Measurements from ENCODE around the gene ADCY2. TPM values are rescaled to one million over a fixed set of nuclear protein-coding genes. Genes with fewer than 3 reads are reported as not detected.

Gene ADCY2
- total RNA-seq, 2 donors from 2014 or later, result 0.52 to 2.3 TPM

DNA sequence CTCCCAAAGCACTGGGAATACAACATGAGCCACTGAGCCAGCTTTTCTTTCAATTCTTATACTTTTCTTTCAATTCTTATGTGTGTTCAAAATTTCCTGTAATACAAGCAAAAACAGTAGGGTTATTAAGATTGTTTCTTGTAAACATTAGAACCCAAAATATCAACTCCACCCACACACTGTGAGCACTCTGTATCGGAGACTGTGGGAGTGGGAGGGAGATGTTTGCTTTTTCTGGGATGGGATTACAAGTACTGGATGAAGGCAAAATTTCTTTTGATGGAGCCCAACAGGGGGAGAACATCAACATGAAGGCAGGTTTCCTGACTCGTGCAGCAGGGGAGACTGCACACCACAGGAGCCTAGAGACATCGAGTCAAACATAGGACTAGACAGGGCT is 459.7 kb downstream of the ADCY2 start:
- DNase-seq (no peak), ATAC-seq (no peak)
- intact Hi-C loops (cut with DNase I, micrococcal nuclease), result no loop called here

DNA sequence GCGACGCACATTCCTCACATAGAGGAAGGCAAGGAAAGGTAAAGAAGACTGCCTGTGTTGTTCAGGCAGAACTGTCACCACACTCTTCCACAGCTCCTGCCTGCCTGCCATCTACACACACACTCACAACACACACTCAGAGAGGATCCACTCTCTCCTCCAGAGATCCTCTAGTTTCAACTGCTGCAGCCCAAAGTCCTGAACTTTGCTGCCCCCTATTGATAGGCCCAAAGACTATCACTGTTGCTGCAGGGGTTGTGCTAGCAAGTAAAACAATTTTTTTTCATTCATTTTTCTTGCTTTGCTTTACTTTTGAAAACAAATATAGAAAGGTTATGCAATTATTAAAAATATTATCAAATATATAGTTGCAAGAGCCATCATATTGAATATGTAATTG is 460.9 kb downstream of the ADCY2 start:
- peak; percentile 66 for ATAC-seq
- DNase-seq, result no peak
- intact Hi-C loops (cut with DNase I, micrococcal nuclease), result no loop called here

DNA sequence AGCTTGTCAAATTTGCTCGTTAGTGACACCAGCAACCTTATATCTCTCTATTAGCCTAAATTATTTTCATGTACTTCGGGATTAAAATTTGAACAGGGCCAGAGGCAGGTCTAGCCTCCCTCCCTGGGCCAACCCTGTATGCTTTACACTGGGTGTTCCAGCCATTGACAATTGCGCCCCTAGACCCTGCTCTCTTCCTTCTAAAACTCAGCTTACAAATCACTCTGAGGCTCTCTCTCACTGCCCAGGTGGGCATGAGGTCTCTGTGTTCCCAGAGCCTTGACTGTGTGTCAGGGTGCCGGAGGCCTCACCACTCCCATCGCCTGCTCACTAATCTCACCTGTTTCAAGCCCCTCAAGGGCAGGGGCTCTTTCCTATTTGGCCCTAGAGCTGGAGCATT is 461.4 kb downstream of the ADCY2 start:
- DNase-seq (no peak), ATAC-seq (no peak)
- intact Hi-C loops (cut with DNase I, micrococcal nuclease), result no loop called here

DNA sequence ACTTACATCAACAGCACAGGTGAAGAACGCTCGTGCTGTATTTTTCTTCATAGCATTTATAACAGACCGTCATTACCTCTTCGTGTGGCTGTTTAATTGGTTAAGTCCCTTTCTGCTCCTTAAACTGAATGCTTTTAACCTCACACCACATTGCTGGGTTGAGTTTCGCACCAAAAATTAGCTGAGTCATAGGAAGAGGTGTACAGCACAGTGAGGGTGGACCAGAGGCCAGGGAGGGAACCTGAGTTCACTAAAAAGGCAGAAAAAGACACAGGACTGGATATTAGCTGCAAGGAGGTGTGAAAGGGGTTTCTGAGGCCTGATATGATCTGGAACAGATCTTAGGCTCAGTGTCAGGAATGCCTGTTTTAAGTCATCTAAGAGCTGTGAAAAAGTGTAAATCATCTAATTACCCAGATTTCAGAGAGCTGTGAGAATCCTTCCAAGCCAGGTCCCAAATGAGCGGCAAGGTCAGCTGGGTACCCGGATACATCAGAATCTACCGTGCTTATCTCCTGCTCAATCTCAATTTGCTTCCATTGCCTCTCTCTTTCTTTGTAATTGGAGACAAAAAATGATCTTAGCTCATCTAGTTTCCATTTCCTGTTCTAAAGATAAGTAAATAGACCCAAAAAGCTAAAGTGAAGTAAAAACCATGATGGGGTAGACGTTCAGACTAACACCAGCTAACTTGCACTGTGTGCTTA is 462.1 kb downstream of the ADCY2 start:
- intact Hi-C loops (cut with DNase I, micrococcal nuclease), result no loop called here
- no peak for DNase-seq
- ATAC-seq, result no peak

DNA sequence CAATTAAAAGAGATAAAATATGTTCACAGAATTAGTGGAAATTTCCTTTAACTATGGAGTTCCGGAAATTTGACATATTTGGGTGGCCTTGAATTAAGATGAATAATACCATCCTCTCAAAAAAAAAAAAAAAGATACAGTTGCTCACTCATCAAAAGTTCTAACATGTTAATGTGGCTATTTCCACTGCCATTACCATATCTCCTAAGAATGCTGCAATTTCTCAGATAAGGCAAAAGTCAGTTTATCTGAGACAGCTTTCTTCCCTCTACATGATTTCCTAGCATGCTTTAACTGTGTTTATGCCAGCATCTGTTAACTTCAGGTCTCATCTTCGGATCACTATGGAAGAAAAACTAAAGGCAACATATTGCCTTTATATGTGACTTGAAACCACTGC is 470.3 kb downstream of the ADCY2 start:
- intact Hi-C loops (cut with DNase I, micrococcal nuclease), result no loop called here
- ATAC-seq (no peak), DNase-seq (no peak)

DNA sequence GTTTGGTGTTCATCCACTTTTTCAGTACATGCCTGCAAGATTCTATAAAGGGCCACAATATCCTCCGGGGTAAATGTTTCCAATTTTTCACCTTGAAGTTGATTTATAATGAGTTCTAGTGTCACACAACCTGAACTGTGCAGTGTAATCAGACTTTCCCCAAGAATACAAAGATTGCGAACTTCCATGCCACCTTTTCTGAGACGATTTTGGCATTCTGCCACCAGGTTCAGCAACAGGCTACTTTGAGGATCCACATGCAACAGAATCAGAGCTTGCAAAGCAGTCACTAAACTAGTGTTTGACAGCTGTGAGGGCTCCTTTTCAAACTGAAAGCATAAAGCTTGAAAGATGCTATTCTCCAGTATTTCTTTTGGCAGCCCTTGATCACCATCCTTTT is 471.3 kb downstream of the ADCY2 start:
- DNase-seq (no peak), ATAC-seq (no peak)
- intact Hi-C loops (cut with DNase I, micrococcal nuclease), result no loop called here

DNA sequence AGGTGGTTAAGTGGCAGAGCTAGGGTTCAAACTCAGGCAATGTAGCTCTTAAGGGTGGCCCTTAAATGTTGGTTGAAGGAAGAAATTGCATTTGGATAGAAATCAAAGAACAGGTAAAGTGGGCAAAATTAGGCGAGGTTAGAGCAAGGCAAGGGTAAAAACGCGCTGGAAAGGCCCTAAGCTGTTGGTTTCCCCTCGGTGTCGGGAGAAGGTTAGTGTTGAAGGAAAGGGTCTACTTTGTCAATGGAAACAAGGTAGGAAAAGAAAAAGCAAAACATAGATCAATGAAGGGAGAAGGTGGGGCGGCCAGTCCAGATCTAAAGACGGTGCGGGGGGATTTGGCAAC is 472.5 kb downstream of the ADCY2 start:
- ATAC-seq (peak; percentile 8), DNase-seq (no peak)
- intact Hi-C loops (cut with DNase I, micrococcal nuclease), result no loop called here

DNA sequence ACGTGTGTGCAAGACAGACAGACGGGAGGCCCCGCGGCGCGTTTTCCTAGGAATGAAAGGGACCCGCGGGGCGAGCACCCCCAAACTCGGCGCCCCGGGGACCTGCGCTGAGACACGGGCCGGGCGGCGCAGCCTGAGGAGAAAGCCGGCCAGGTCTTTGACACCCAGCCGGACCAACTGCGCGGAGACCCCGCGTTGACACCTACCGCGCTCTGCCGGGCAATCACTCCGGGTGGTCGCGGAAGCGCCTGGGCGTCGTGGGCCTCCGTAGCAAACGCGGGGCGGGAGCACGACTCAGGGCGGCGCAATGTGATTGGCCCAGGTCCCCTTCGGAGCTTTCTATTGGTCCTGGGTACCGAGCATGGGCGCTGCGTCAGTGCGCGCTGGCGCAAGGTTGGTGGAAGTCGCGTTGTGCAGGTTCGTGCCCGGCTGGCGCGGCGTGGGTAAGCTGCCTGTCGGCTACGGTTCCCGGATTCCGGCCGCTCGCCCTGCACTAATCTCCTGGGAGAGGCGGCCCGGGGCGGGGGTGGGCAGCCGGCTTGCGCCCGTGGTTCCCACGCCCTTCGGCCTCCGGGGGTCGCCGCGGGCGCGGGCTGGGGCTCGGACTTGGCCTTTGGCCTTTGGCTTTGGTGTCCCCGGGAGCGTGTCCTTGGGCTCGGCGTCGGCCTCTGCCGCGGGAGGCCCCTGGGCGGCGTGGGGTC is 473.0 kb downstream of the ADCY2 start, which contains the start of the genes FASTKD3 and MTRR:
TSS of gene FASTKD3 (minus strand) at position 259 of the 701 bp plus-strand sequence. CDS start 948 bp downstream, outside the sequence.
TSS of gene MTRR (plus strand) at position 376 of the 701 bp plus-strand sequence. CDS start 1,647 bp downstream, outside the sequence.
- intact Hi-C loops (cut with DNase I, micrococcal nuclease), result no loop called here

DNA sequence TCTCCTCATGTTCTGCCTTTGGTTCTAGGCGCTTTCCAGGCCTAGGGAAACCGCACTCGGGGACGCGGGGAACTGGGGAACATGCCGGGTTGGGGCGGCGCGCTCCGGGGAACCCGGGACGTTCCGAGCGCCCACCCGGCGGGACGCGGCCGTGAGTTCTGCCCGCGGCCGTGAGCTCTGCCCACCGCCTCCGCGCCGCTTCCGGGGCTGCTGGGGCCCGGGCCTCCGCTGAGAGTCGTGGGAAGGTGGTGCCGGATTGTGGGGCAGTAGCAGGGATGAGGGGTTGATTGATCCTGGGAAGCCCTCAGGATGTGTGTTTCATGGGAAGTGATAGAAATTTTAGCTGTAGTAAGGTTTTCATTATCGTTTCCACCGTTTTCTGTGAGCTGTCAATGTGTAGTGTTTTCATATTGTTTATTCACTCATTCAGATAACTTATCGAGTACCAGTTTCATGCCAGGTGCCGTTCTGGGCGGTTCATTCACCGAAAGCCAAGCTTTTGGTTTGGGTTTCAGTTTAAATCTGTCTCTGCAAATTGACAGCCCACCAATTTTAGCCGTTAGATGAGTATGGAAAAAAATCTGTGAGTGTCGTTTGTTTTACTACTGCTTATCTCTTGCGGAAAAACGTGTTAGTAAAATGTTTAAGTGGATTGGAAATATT is 473.7 kb downstream of the ADCY2 start:
- peak in 1 of 2 donors; percentile 47 for DNase-seq
- intact Hi-C loops (cut with DNase I, micrococcal nuclease), result no loop called here
- ATAC-seq, result peak; percentile 54

More for the DNA sequence above, 473.0 kb downstream of the ADCY2 start, which contains the start of the genes FASTKD3 and MTRR:
- ATAC-seq, result peak; percentile 97
- DNase-seq, result peak; percentile 94 to 96

DNA sequence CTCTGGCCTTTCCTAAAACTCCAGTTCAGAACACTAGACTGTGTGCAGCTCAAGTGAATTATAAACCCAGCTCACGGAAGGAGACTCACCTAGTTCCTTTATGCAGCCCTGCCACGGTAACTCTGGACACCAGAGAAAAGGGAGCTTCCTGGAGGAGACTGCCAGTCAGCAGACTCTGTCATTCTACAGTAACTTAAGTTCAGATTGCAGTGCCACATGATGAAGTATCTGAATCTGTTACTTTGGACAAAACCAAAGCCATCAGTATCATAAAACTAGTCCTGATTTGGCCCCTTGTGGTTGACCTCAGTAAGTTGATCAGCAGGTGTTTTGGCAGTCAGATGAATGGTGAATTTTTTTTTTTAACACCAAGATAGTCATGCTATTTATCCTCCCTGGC is 475.7 kb downstream of the ADCY2 start:
- ATAC-seq (peak; percentile 66), DNase-seq (peak; percentile 33 to 55)
- intact Hi-C loops (cut with DNase I, micrococcal nuclease), result no loop called here

DNA sequence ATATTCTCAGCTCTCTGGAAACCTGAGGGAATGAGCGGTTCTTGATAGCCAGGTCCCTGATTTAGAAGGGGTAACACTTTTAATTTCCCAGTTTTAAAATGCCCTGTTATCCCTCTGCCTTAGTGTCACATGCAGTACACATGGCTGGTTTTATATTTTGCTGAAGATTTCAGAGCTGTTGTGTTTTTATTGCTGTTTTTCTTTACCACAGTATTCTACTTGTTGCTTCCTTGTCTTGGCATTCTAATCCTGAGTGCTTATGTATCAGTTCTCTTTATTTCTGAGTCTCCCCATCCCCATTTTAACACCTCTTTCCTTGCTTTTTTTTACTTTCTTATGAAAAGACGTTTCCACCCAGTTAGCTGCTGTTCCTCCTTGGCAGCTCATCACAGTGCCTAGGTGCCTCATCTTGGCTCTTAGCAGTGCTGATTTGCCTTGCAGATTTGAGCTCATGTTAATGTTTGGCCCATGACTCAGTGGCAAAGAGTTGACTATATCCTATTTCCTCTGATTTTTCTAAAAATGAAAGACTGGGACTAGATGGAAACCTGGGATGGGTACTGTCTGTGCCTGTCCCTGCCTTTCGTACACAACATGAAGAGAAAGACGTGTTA is 476.7 kb downstream of the ADCY2 start:
- intact Hi-C loops (cut with DNase I, micrococcal nuclease), result no loop called here
- DNase-seq (no peak), ATAC-seq (no peak)

DNA sequence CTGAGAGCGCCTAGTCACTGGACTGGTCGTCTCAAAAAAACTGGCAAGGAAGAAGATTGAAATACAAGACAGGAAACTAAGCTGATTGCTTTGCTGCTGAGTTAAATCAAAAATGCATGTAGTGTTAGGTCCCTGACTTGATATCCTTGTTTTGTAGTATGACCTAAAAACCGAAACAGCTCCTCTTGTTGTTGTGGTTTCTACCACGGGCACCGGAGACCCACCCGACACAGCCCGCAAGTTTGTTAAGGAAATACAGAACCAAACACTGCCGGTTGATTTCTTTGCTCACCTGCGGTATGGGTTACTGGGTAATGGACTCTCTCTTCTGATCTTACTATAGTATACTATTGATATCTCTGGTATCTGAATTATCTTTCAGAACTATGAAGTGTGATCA is 477.3 kb downstream of the ADCY2 start:
- no peak for ATAC-seq
- intact Hi-C loops (cut with DNase I, micrococcal nuclease), result no loop called here
- DNase-seq, result no peak

DNA sequence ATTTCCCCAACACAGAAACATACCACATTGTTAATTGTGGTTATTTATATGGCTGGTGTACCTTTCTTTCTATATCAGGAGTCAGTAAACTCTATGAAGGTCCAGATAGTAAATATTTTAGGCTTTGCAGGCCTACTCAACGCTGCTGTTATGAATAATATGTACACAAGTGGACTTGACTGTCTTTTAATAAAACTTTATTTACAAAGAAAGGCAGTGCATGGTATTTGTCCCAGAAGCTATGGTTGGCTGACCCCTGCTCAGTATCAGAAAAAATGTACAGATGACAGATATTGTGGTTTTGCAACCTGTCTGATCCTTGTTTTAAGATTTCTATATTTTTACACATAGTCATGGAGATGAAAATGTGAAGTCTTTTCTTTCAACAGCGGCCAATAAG is 478.7 kb downstream of the ADCY2 start:
- intact Hi-C loops (cut with DNase I, micrococcal nuclease), result no loop called here
- no peak for DNase-seq

DNA sequence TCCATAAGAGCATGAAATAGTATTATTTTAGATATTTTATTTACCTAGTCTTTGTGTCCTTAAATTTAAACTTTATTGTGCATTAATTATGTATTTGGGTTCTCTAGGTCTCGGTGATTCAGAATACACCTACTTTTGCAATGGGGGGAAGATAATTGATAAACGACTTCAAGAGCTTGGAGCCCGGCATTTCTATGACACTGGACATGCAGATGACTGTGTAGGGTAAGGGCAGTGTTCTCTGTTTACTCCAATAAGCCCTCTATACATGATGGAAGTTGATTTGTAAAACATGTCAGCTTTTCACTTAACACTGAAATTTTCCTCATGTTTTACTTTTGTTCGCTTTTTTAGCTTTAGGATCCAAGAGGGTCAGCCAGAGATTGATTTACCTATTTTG is 479.2 kb downstream of the ADCY2 start:
- intact Hi-C loops (cut with DNase I, micrococcal nuclease), result no loop called here
- ATAC-seq, result no peak

More for the DNA sequence above, 478.7 kb downstream of the ADCY2 start:
- no peak for ATAC-seq

DNA sequence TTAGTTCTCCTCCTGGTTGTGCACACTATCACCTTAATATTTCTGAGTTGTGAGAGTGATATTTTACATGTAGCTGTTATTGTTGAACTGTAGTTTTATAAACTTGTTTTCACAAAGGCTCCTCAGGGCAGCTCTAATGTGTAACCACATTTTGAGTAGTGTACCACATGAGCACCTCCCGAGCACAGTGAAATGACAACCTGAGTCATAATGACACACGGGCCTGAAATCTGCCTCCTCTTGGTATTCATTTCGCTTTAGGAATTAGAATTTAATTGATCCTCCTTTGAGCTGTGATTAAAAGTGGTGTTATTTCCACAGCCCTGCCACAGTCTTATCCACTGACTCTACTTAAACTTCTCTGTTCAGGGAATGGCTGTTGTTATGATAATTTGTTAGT is 480.9 kb downstream of the ADCY2 start:
- no peak for ATAC-seq
- intact Hi-C loops (cut with DNase I, micrococcal nuclease), result no loop called here

More for the DNA sequence above, 479.2 kb downstream of the ADCY2 start:
- no peak for DNase-seq

DNA sequence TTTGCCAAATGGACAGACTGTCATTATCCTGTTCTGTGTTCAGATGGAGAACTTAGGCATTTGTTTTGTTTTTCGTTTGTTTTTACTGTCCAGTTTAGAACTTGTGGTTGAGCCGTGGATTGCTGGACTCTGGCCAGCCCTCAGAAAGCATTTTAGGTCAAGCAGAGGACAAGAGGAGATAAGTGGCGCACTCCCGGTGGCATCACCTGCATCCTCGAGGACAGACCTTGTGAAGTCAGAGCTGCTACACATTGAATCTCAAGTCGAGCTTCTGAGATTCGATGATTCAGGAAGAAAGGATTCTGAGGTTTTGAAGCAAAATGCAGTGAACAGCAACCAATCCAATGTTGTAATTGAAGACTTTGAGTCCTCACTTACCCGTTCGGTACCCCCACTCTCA is 481.9 kb downstream of the ADCY2 start:
- no peak for ATAC-seq

More for the DNA sequence above, 480.9 kb downstream of the ADCY2 start:
- DNase-seq, result no peak

DNA sequence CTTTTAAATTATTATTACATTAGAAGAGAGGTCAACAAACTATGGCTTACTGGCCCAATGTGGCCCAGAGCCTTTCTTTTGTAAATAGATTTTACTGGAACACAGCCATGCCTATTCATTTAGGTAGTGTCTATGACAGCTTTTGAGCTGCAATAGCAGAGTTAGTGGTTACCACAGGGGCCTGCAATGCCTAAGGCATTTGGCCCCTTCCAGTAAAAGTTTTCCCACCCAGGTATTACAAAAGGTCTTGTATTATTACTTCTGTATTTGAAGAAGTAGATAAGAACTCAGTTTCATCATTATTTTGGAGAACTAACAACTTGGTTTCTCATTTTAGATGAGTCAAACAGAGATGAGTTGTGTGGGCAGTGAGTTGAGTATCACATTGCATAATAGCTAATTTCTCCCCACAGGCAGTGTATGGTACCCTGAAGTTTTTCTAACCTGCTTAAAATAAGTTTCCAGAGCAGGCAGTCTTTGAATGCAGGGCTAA is 482.5 kb downstream of the ADCY2 start:
- intact Hi-C loops (cut with DNase I, micrococcal nuclease), result no loop called here
- no peak for DNase-seq
- ATAC-seq, result no peak

More for the DNA sequence above, 481.9 kb downstream of the ADCY2 start:
- no peak for DNase-seq
- intact Hi-C loops (cut with DNase I, micrococcal nuclease), result no loop called here

All from left colon (tissue), 2 donors.